GM21619 (cell line): ENCODE data around the gene NCLN.

ENCODE experiments used
- ATAC-seq: cut with Tn5 transposase; IDR thresholded peaks from one replicate; pipeline ENCODE4 v1.9.1; 2021; ENCODE audit not compliant: unreplicated experiment

The NCLN gene

GRCh38 chr19:3252650-3253049 lies 66.9 kb downstream of the NCLN start:
- no peak for ATAC-seq

- no peak for ATAC-seq
Observed at GRCh38 chr19:3253270-3253669, 67.5 kb downstream of the NCLN start.

- no peak for ATAC-seq
Observed at GRCh38 chr19:3254520-3254919, 68.8 kb downstream of the NCLN start.

- no peak for ATAC-seq
Observed at GRCh38 chr19:3257071-3257470, 71.3 kb downstream of the NCLN start.
